SU-DHL-6 (cell line): ENCODE results near the gene TM9SF4.

Experiments
- H2AFZ ChIP-seq: fragments of 200-600 bp; sonication (generic); 2 replicates; pipeline ENCODE4 v1.6.1; 2014; ENCODE audit warnings: low read depth, mild to moderate bottlenecking, moderate library complexity, mixed read lengths, antibody characterized with exemption, low read length; ENCODE audit not compliant: severe bottlenecking
- H3F3A ChIP-seq: fragments of 200-600 bp; shearing (Covaris generic); 2 replicates; pipeline ENCODE4 v1.6.0; 2016; ENCODE audit warnings: antibody characterized with exemption, mild to moderate bottlenecking; ENCODE audit not compliant: insufficient read depth
- H3K27ac ChIP-seq: fragments of 200-600 bp; sonication (generic); 2 replicates; pipeline ENCODE4 v1.5.1; 2016; ENCODE audit warnings: low read depth, mild to moderate bottlenecking, low read length, moderate library complexity, mixed read lengths
- H3K27me3 ChIP-seq: fragments of 200-600 bp; sonication (generic), shearing (Covaris generic); 2 replicates; pipeline ENCODE4 v1.6.0; 2014; ENCODE audit warnings: mild to moderate bottlenecking, low read length
- H3K36me3 ChIP-seq: fragments of 200-600 bp; sonication (generic); 2 replicates; pipeline ENCODE4 v1.6.1; 2014; ENCODE audit warnings: mild to moderate bottlenecking, low read length, mixed read lengths
- H3K4me2 ChIP-seq: fragments of 300-600, 200-600 bp; shearing (Covaris generic), sonication (generic); 2 replicates; pipeline ENCODE4 v1.6.0; 2014; ENCODE audit warnings: low read length, low read depth, mild to moderate bottlenecking; ENCODE audit not compliant: poor library complexity, severe bottlenecking
- H3K4me3 ChIP-seq: fragments of 200-600 bp; sonication (generic); 2 replicates; pipeline ENCODE4 v1.5.1; 2014; ENCODE audit warnings: antibody characterized with exemption, low read length, mild to moderate bottlenecking, mixed read lengths; ENCODE audit not compliant: insufficient read depth, poor library complexity, severe bottlenecking
- H3K79me2 ChIP-seq: fragments of 200-600 bp; sonication (generic); 2 replicates; pipeline ENCODE4 v1.6.1; 2014; ENCODE audit warnings: mild to moderate bottlenecking, low read length, moderate library complexity; ENCODE audit not compliant: insufficient read depth
- H3K9ac ChIP-seq: fragments of 200-600 bp; sonication (generic); 2 replicates; pipeline ENCODE4 v1.7.0; 2014; ENCODE audit warnings: mild to moderate bottlenecking, low read length
- H3K9me2 ChIP-seq: fragments of 200-600 bp; sonication (generic); replicated peaks from 2 replicates; pipeline ENCODE4 v1.6.1; 2014; ENCODE audit warnings: low read length; ENCODE audit not compliant: insufficient read depth
- H3K9me3 ChIP-seq: fragments of 200-600 bp; sonication (generic); 2 replicates; pipeline ENCODE4 v1.6.1; 2014; ENCODE audit warnings: low read length, mixed read lengths; ENCODE audit not compliant: insufficient read depth
- H4K20me1 ChIP-seq: fragments of 200-600 bp; sonication (generic); 2 replicates; pipeline ENCODE4 v1.6.1; 2014; ENCODE audit warnings: low read depth, mild to moderate bottlenecking, antibody characterized with exemption, low read length, moderate library complexity, mixed read lengths
- EZH2phosphoT487 ChIP-seq: fragments of 200-600 bp; sonication (generic), shearing (Covaris generic); conservative IDR thresholded peaks from 2 replicates; pipeline ENCODE4 v1.6.1; 2018; ENCODE audit warnings: mild to moderate bottlenecking, antibody characterized with exemption, low read length, moderate library complexity, mixed read lengths
- TF ChIP-seq, protein P1 (sequence below): fragments of 200-600 bp; sonication (generic); IDR thresholded peaks from one replicate; pipeline ENCODE4 v1.5.1; 2017; ENCODE audit warnings: antibody characterized with exemption, mild to moderate bottlenecking, low read length, moderate library complexity; ENCODE audit not compliant: insufficient read depth, poor library complexity, severe bottlenecking

Gene TM9SF4

GRCh38 chr20:32069711-32070110 is 39.8 kb upstream of the TM9SF4 start:
- Histone ChIP-seq H3K27ac (peak overlapping the region; percentile 87), H3K9me2 (no peaks in the 10 kb centered on the region), H4K20me1 (no peaks in the 10 kb centered on the region), H3K79me2 (peaks cover 5% of the 10 kb centered on the region), H3K36me3 (0 out of 2 replicates have a peak, but pooled peaks cover 3% of the 10 kb centered on the region), H2AFZ (no peak overlapping the region), H3K4me3 (no peak overlapping the region), H3K27me3 (no peaks in the 10 kb centered on the region), H3F3A (peaks cover 44% of the 10 kb centered on the region), H3K9me3 (no peaks in the 10 kb centered on the region), H3K4me2 (peak overlapping the region; percentile 46), H3K9ac (peak overlapping the region; percentile 34)
- TF ChIP-seq, protein P1, sequence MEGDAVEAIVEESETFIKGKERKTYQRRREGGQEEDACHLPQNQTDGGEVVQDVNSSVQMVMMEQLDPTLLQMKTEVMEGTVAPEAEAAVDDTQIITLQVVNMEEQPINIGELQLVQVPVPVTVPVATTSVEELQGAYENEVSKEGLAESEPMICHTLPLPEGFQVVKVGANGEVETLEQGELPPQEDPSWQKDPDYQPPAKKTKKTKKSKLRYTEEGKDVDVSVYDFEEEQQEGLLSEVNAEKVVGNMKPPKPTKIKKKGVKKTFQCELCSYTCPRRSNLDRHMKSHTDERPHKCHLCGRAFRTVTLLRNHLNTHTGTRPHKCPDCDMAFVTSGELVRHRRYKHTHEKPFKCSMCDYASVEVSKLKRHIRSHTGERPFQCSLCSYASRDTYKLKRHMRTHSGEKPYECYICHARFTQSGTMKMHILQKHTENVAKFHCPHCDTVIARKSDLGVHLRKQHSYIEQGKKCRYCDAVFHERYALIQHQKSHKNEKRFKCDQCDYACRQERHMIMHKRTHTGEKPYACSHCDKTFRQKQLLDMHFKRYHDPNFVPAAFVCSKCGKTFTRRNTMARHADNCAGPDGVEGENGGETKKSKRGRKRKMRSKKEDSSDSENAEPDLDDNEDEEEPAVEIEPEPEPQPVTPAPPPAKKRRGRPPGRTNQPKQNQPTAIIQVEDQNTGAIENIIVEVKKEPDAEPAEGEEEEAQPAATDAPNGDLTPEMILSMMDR: no peak
- no peak for TF ChIP-seq EZH2phosphoT487

DNA sequence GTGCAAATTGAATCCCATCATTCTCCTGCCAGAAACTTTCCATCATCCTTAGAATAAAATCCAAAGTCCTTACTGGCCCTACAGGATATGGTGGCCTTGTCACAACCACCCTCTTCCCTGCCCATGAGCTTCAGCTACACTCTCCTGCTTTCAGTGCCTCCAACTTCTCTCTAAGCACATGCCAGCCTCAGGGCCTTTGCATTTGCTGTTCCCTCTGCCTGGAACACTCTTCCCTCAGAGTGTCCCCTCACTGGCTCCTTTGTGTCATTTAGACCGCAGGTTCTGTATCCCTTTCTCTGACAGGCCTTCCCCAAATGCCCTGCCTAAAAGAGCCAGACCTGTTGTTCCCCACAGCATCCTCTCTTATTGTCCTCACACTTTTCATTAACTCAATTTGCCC is 39.2 kb upstream of the TM9SF4 start:
- Histone ChIP-seq H3K4me2 (peak overlapping the region; percentile 46), H3F3A (peaks cover 39% of the 10 kb centered on the region), H2AFZ (no peak overlapping the region), H3K9me2 (no peaks in the 10 kb centered on the region), H3K27me3 (no peaks in the 10 kb centered on the region), H3K4me3 (no peak overlapping the region), H3K9ac (peak overlapping the region; percentile 34), H3K79me2 (peaks cover 5% of the 10 kb centered on the region), H4K20me1 (no peaks in the 10 kb centered on the region), H3K27ac (peak overlapping the region; percentile 87), H3K36me3 (0 out of 2 replicates have a peak, but pooled peaks cover 3% of the 10 kb centered on the region), H3K9me3 (no peaks in the 10 kb centered on the region)
- TF ChIP-seq EZH2phosphoT487: no peak
- TF ChIP-seq, protein P1: no peak

DNA sequence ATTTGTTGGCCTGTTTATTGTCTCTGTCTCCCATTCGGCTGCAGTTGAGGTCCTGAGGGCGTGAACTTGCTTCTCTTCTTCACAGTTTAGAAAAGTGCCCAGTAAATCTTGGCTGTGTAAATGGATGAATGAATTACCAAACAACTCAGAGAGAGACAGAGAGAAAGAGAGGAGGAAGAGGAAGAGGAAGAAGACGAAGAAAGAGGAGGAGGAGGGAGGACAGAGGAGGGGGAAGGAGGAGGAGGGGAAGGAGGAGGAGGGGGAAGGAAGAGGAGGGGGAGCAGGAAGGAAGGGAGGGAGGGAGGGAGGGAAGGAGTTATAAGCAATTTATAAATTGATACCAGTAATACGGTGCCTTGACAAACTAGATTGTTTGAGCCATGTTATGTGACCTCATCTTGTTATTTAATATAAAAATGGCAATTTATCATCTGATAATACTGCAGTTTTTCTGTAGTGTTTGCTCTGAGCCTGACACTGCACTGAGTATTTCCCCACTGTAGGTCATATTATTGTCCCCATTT is 38.8 kb upstream of the TM9SF4 start:
- no peak overlapping the region for H3K4me3 ChIP-seq
- H3K9me3 ChIP-seq: no peaks in the 10 kb centered on the region
- H3F3A ChIP-seq: peaks cover 35% of the 10 kb centered on the region
- no peaks in the 10 kb centered on the region for H3K9me2 ChIP-seq
- H4K20me1 ChIP-seq: no peaks in the 10 kb centered on the region
- no peak overlapping the region for H2AFZ ChIP-seq
- H3K27ac ChIP-seq: peak overlapping the region; percentile 87
- H3K36me3 ChIP-seq: 0 out of 2 replicates have a peak, but pooled peaks cover 3% of the 10 kb centered on the region
- H3K4me2 ChIP-seq: peak overlapping the region; percentile 46
- TF ChIP-seq, protein P1: no peak
- no peak for TF ChIP-seq EZH2phosphoT487
- H3K79me2 ChIP-seq: peaks cover 5% of the 10 kb centered on the region
- no peaks in the 10 kb centered on the region for H3K27me3 ChIP-seq
- H3K9ac ChIP-seq: peak overlapping the region; percentile 34; the same call in 1 of the 2 replicates
